Measurements from ENCODE around the gene TLE2.

DNA sequence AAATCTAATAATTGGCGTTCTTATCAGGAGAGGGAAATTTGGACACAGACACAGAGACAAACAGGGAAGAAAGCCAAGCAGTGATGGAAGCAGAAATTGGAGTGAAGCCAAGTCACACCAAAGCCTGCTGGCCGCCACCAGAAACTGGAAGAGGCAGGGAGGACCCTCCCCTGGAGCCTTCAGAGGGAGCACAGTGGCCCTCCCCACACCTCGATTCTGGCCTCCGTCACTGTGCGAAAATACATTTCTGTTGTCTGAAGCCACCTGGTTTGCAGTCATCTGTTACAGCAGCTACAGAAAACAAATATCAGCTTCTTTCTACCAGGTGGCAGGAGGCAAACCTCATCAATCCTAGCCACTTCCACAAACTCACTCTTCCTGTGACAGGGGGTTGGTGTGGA, 60.0 kb downstream of the TLE2 start:
- no peak for TF ChIP-seq CTCF (optimal IDR thresholded peaks at IDR 0.05 in 1 of 3, IDR thresholded peaks at IDR 0.05 in 1 of 3, conservative IDR thresholded peaks at IDR 0.05 in 1 of 3; ENCODE audit: extremely low read depth in 1 of 3, insufficient read depth in 2 of 3, low read length in 3 of 3)
- TF ChIP-seq EZH2 (IDR thresholded peaks at IDR 0.05; ENCODE audit: low read length), result no peak

Data from keratinocyte (primary cell).